Endothelial cell of umbilical vein (primary cell): ENCODE data around the gene INTS7. TPM values are rescaled to one million over a fixed set of nuclear protein-coding genes. Genes with fewer than 3 reads are reported as not detected.

Source experiments
- BruUV-seq: library from RNA; stranded (reverse); fragments of 400-500 nt; replicated peaks from 2 replicates; lab custom pipeline; 2021; lab: Mats Ljungman, UMichigan
- CTCF ChIA-PET: fragments of 300-600, 350-600 bp; sonication (Branson Sonifier 250); formaldehyde crosslinking; loops from one replicate; lab custom pipeline; 2021; ENCODE audit warnings: antibody characterized with exemption, inconsistent platforms; lab: Charles Lee
- POLR2A ChIA-PET: fragments of 300-600, 350-600 bp; sonication (Branson Sonifier 250); formaldehyde crosslinking; loops from one replicate; lab custom pipeline; 2021; ENCODE audit warnings: antibody characterized with exemption, inconsistent platforms; lab: Charles Lee
- DNase-seq: peaks from one replicate; pipeline ENCODE4 v3.0.0-alpha.2; 2011; ENCODE audit warnings: low read depth, low spot score
- FAIRE-seq: peaks from 2 replicates; lab custom pipeline; 2011; peaks lifted over from hg19 to GRCh38; lab: Jason Lieb, UNC
- H2AFZ ChIP-seq: 2 replicates; pipeline ENCODE4 v1.6.0; 2012; ENCODE audit warnings: low read depth, low read length, control low read depth, inconsistent platforms
- H3K27ac ChIP-seq: 2 replicates; pipeline ENCODE4 v1.5.1; 2011; ENCODE audit warnings: low read depth, mild to moderate bottlenecking, control low read depth, low read length, moderate library complexity; ENCODE audit not compliant: insufficient read depth
- H3K27me3 ChIP-seq, 2 experiments: 2 replicates each; pipeline versions ENCODE4 v1.6.0 to v1.6.1; 2011; ENCODE audit warnings: low read length in 2 of 2, mixed read lengths in 1 of 2; ENCODE audit not compliant: control insufficient read depth in 2 of 2, insufficient read depth in 2 of 2
- H3K36me3 ChIP-seq, 2 experiments: 2 replicates in 1 of 2; 3 replicates in 1 of 2; pipeline ENCODE4 v1.5.1; 2011; ENCODE audit warnings: low read length in 2 of 2, mild to moderate bottlenecking in 1 of 2, moderate library complexity in 1 of 2; ENCODE audit not compliant: control insufficient read depth in 2 of 2, insufficient read depth in 2 of 2; ENCODE audit errors: extremely low read depth in 1 of 2
- H3K4me1 ChIP-seq: 3 replicates; pipeline ENCODE4 v1.5.1; 2011; ENCODE audit warnings: mild to moderate bottlenecking, low read length; ENCODE audit not compliant: control insufficient read depth, insufficient read depth; ENCODE audit errors: extremely low read depth
- H3K4me2 ChIP-seq: 2 replicates; pipeline ENCODE4 v1.6.1; 2011; ENCODE audit warnings: low read length, control low read depth, mixed read lengths; ENCODE audit not compliant: insufficient read depth
- H3K4me3 ChIP-seq, 3 experiments: fragments of 200-600 bp in 1 of 3; sonication (generic), shearing (Covaris generic) in 1 of 3; replicated peaks in 1 of 3; 2 replicates each; pipeline ENCODE4 v1.5.1; 2011 to 2016; ENCODE audit warnings: control low read depth in 3 of 3, low read length in 3 of 3, mild to moderate bottlenecking in 2 of 3, inconsistent platforms in 1 of 3, low read depth in 1 of 3, moderate library complexity in 1 of 3; ENCODE audit not compliant: insufficient read depth in 1 of 3
- H3K79me2 ChIP-seq: 2 replicates; pipeline ENCODE4 v1.6.0; 2012; ENCODE audit warnings: low read length, inconsistent platforms; ENCODE audit not compliant: control insufficient read depth, insufficient read depth
- H3K9ac ChIP-seq: replicated peaks from 2 replicates; pipeline ENCODE3; 2011; ENCODE audit warnings: low read length, control low read depth; ENCODE audit not compliant: insufficient read depth; ENCODE audit errors: extremely low read depth
- H3K9me1 ChIP-seq: replicated peaks from 3 replicates; pipeline ENCODE4 v1.6.0; 2011; ENCODE audit warnings: mild to moderate bottlenecking, low read length; ENCODE audit not compliant: control insufficient read depth, insufficient read depth; ENCODE audit errors: extremely low read depth
- H3K9me3 ChIP-seq: replicated peaks from 2 replicates; pipeline ENCODE4 v1.5.1; 2012; ENCODE audit warnings: low read length, inconsistent platforms; ENCODE audit not compliant: control insufficient read depth, insufficient read depth
- H4K20me1 ChIP-seq: replicated peaks from 2 replicates; pipeline ENCODE3; 2011; ENCODE audit warnings: mild to moderate bottlenecking, low read length; ENCODE audit not compliant: control insufficient read depth, insufficient read depth; ENCODE audit errors: extremely low read depth
- EZH2 ChIP-seq: IDR thresholded peaks from 2 replicates; pipeline ENCODE4 v1.6.1; 2012; ENCODE audit warnings: borderline replicate concordance, low read depth, mild to moderate bottlenecking, moderate library complexity, low read length, inconsistent platforms; ENCODE audit not compliant: severe bottlenecking
- FOS ChIP-seq: IDR thresholded peaks from 2 replicates; pipeline ENCODE4 v1.6.1; 2011; ENCODE audit warnings: mild to moderate bottlenecking, low read length, moderate library complexity, borderline replicate concordance; ENCODE audit not compliant: insufficient read depth
- GATA2 ChIP-seq: IDR thresholded peaks from 2 replicates; pipeline ENCODE4 v1.7.0; 2011; ENCODE audit warnings: low read depth, mild to moderate bottlenecking, moderate library complexity, mixed read lengths, low read length; ENCODE audit not compliant: insufficient read length, insufficient read depth
- JUN ChIP-seq: IDR thresholded peaks from 2 replicates; pipeline ENCODE4 v1.6.1; 2011; ENCODE audit warnings: borderline replicate concordance, low read depth; ENCODE audit not compliant: insufficient read length, insufficient read depth
- MYC ChIP-seq: IDR thresholded peaks from one replicate; pipeline ENCODE4 v1.6.1; 2011; ENCODE audit warnings: mild to moderate bottlenecking, low read depth, low read length
- POLR2A ChIP-seq: IDR thresholded peaks from 2 replicates; pipeline ENCODE4 v1.6.1; 2012; ENCODE audit warnings: low read depth, mild to moderate bottlenecking, control low read depth, low read length
- POLR2AphosphoS5 ChIP-seq: IDR thresholded peaks from 2 replicates; pipeline ENCODE4 v1.6.1; 2012; ENCODE audit warnings: low read depth, mild to moderate bottlenecking, control low read depth, low read length, moderate library complexity; ENCODE audit not compliant: insufficient read depth
- dilution Hi-C: fragments of 300-500 bp; cut with MboI; formaldehyde crosslinking; loops from one replicate; pipeline ENCODE4 v1.15.0; 2019; ENCODE audit warnings: low sequenced_read_pairs; ENCODE audit not compliant: extremely low pct_ligation_motif_present
- intact Hi-C: fragments of 100-400 bp; cut with micrococcal nuclease; formaldehyde crosslinking; loops from one replicate; pipeline ENCODE4 v1.10.0; 2022
- polyA plus RNA-seq, 4 experiments: library from polyadenylated mRNA; depleted of rRNA in 3 of 4; stranded (reverse) in 3 of 4; unstranded in 1 of 4; fragments of >200 nt; gene quantifications; 2 replicates each; pipeline versions ENCODE4 v1.2.1 to v1.2.3, GENCODE V29; 2011 to 2012; ENCODE audit warnings: missing spikeins in 1 of 4
- total RNA-seq: library from RNA; stranded (reverse); gene quantifications from 2 replicates; pipeline ENCODE4 v1.2.3, GENCODE V29; 2021
- TF ChIP-seq, protein P1 (sequence below), 2 donors: IDR thresholded peaks; 1 replicate in 1 of 2; 2 replicates in 1 of 2; pipeline ENCODE4 v1.5.1; 2011; ENCODE audit warnings: low read length in 2 of 2, mild to moderate bottlenecking in 2 of 2, moderate library complexity in 2 of 2, control low read depth in 1 of 2, inconsistent platforms in 1 of 2, low read depth in 1 of 2; ENCODE audit not compliant: insufficient read depth in 1 of 2; ENCODE audit errors: extremely low read depth in 1 of 2
- TF ChIP-seq, protein P2 (sequence below): IDR thresholded peaks from 2 replicates; pipeline ENCODE4 v1.6.1; 2011; ENCODE audit not compliant: insufficient read depth, insufficient read length

Gene INTS7
- total and polyA plus RNA-seq, 2 donors (not counting 3 experiments of a cell fraction or from before 2014, with no cell fraction given): 9.1 to 18.1 TPM

DNA sequence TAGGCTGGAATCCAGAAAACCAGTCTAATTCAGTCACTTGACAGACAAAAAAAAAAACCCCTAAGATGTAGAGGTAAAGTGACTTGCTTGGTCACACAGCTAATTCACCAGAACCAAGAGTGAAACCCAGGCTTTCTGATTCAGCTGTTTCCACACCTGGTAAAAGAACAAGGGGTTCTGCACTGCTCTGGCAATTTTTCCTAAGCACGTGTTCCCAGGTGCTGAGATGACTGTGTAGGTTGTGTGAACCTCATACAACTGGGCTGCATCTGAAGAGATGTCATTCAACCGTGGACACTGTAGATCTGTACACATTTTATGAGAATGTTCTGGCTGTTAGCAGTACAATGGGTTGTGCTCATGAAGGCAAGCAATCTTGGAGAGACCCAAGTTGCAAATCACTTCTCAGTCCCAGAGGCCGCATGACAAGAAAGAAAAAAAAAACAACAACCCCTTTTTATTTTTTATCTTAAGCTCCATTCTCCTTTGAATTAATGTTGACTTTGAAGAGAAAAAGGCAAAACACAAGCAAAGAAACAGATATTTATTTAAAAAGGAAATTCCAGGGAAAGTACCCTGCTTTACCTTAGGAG, 95.4 kb downstream of the INTS7 start:
- no peaks in the 10 kb centered on the region for H3K79me2 ChIP-seq
- no TSS peak for BruUV-seq
- dilution Hi-C loops: no loop called here
- FAIRE-seq (no peak), DNase-seq (no peak)
- H4K20me1 ChIP-seq: no peaks in the 10 kb centered on the region
- H2AFZ ChIP-seq: no peak overlapping the region
- H3K9me3 ChIP-seq: no peaks in the 10 kb centered on the region
- no peaks in the 10 kb centered on the region for H3K27me3 ChIP-seq
- no peak for TF ChIP-seq EZH2
- peaks cover 2 to 6% of the 10 kb centered on the region in 2 experiments for H3K36me3 ChIP-seq
- ChIA-PET POLR2A (interaction anchor here (0.7 kb wide), 1 partner anchor 145 kb away, joined by 4 read pairs; no protein-coding TSS in a partner anchor), CTCF (interaction anchor here (1.1 to 1.6 kb wide), 2 partner anchors 95 to 241 kb away, joined by 4 to 5 read pairs; partner anchors contain the start of gene INTS7)
- H3K9ac ChIP-seq: no peak overlapping the region
- no peak overlapping the region for H3K4me3 ChIP-seq
- H3K4me1 ChIP-seq: no peaks in the 10 kb centered on the region
- H3K9me1 ChIP-seq: no peaks in the 10 kb centered on the region
- H3K4me2 ChIP-seq: no peak overlapping the region
- H3K27ac ChIP-seq: no peak overlapping the region
- intact Hi-C loops: loop anchor here (5.0 kb wide), 1 partner anchor 108 kb away; the partner anchor contains the start of gene LPGAT1

DNA sequence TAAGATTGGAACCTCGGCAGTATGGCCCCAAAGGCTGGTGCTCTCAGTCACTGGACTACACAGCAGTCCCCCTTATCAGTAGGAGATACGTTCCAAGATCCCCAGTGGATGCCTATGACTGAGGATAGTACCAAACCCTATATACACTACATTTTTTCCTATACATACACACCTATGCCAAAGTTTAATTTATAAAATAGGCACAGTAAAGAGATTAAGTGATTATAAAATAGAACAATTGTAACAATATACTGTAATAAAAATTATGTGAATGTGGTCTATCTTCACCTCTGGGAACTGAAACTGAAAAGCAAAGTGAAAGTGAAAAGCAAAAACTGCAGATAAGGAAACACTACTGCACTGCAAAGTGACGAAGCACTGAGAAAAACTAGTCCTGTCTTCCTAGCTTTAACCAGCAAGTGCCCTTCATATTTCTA, 96.8 kb downstream of the INTS7 start:
- Histone ChIP-seq H2AFZ (no peak overlapping the region), H3K79me2 (no peaks in the 10 kb centered on the region), H3K27me3 (no peaks in the 10 kb centered on the region), H3K27ac (no peak overlapping the region), H3K9me1 (no peaks in the 10 kb centered on the region), H3K4me3 (no peak overlapping the region), H3K4me1 (no peaks in the 10 kb centered on the region), H4K20me1 (no peaks in the 10 kb centered on the region), H3K4me2 (no peak overlapping the region), H3K9me3 (no peaks in the 10 kb centered on the region), H3K36me3 (peaks cover 2 to 3% of the 10 kb centered on the region in 2 experiments), H3K9ac (no peak overlapping the region)
- TF ChIP-seq, protein P1, sequence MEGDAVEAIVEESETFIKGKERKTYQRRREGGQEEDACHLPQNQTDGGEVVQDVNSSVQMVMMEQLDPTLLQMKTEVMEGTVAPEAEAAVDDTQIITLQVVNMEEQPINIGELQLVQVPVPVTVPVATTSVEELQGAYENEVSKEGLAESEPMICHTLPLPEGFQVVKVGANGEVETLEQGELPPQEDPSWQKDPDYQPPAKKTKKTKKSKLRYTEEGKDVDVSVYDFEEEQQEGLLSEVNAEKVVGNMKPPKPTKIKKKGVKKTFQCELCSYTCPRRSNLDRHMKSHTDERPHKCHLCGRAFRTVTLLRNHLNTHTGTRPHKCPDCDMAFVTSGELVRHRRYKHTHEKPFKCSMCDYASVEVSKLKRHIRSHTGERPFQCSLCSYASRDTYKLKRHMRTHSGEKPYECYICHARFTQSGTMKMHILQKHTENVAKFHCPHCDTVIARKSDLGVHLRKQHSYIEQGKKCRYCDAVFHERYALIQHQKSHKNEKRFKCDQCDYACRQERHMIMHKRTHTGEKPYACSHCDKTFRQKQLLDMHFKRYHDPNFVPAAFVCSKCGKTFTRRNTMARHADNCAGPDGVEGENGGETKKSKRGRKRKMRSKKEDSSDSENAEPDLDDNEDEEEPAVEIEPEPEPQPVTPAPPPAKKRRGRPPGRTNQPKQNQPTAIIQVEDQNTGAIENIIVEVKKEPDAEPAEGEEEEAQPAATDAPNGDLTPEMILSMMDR (IDR thresholded peaks at IDR 0.05; ENCODE audit: extremely low read depth in 1 of 2, insufficient read depth in 1 of 2, low read depth in 1 of 2, low read length in 2 of 2): no peak
- TF ChIP-seq FOS (no peak), JUN (no peak), POLR2AphosphoS5 (no peak), POLR2A (no peak), GATA2 (no peak), EZH2 (no peak), MYC (no peak)
- TF ChIP-seq, protein P2, sequence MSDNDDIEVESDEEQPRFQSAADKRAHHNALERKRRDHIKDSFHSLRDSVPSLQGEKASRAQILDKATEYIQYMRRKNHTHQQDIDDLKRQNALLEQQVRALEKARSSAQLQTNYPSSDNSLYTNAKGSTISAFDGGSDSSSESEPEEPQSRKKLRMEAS: no peak
- intact Hi-C loops (loop anchor here (5.0 kb wide), 1 partner anchor 106 kb away; the partner anchor contains the start of gene LPGAT1), dilution Hi-C loops (no loop called here)
- BruUV-seq: no TSS peak
- ChIA-PET CTCF (interaction anchor here (0.8 to 0.9 kb wide), 2 partner anchors 258 to 517 kb away, joined by 3 to 4 read pairs; no protein-coding TSS in a partner anchor), POLR2A (no interaction called here)
- FAIRE-seq (no peak), DNase-seq (no peak)
